Trophoblast cell (in vitro differentiated cells and primary cell): Measurements from ENCODE around the gene PGAM2.

Source experiments
- DNase-seq, 2 donors: peaks; one replicate each; pipeline ENCODE4 v3.0.0-alpha.2; 2016
- H2AFZ ChIP-seq: 2 replicates; pipeline ENCODE4 v1.6.1; 2013; ENCODE audit warnings: low read length, moderate library complexity, mild to moderate bottlenecking; ENCODE audit not compliant: insufficient read depth, poor library complexity
- H2AK5ac ChIP-seq: 2 replicates; pipeline ENCODE4 v1.6.1; 2013; ENCODE audit warnings: mild to moderate bottlenecking, low read length
- H2BK120ac ChIP-seq: 2 replicates; pipeline ENCODE4 v1.6.1; 2013; ENCODE audit warnings: low read length, mild to moderate bottlenecking, moderate library complexity; ENCODE audit not compliant: insufficient read depth, poor library complexity
- H2BK12ac ChIP-seq: 2 replicates; pipeline ENCODE4 v1.6.1; 2013; ENCODE audit warnings: mild to moderate bottlenecking, low read length, moderate library complexity
- H2BK5ac ChIP-seq: 2 replicates; pipeline ENCODE4 v1.6.1; 2013; ENCODE audit warnings: low read length, low read depth, moderate library complexity, mild to moderate bottlenecking; ENCODE audit not compliant: poor library complexity
- H3K14ac ChIP-seq: 2 replicates; pipeline ENCODE4 v1.6.1; 2013; ENCODE audit warnings: mild to moderate bottlenecking, low read length
- H3K18ac ChIP-seq: 2 replicates; pipeline ENCODE4 v1.6.1; 2013; ENCODE audit warnings: mild to moderate bottlenecking, low read length
- H3K23ac ChIP-seq: 2 replicates; pipeline ENCODE4 v1.6.1; 2013; ENCODE audit warnings: low read length
- H3K27ac ChIP-seq: 2 replicates; pipeline ENCODE4 v1.5.1; 2013; ENCODE audit warnings: low read depth, mild to moderate bottlenecking, inconsistent platforms, low read length, moderate library complexity
- H3K27me3 ChIP-seq: 2 replicates; pipeline ENCODE4 v1.6.1; 2013; ENCODE audit warnings: inconsistent platforms, mild to moderate bottlenecking, low read length, moderate library complexity; ENCODE audit not compliant: insufficient read depth
- H3K36me3 ChIP-seq, 2 experiments: 1 replicate in 1 of 2; 2 replicates in 1 of 2; pipeline ENCODE4 v1.6.1; 2013; ENCODE audit warnings: low read length in 2 of 2, mild to moderate bottlenecking in 2 of 2, moderate library complexity in 1 of 2; ENCODE audit not compliant: insufficient read depth in 2 of 2, control insufficient read depth in 1 of 2
- H3K4ac ChIP-seq: 2 replicates; pipeline ENCODE4 v1.6.1; 2013; ENCODE audit warnings: low read depth, mild to moderate bottlenecking, low read length, moderate library complexity
- H3K4me1 ChIP-seq, 2 experiments: 1 replicate in 1 of 2; 2 replicates in 1 of 2; pipeline ENCODE4 v1.6.1; 2013; ENCODE audit warnings: low read length in 2 of 2, mild to moderate bottlenecking in 2 of 2, moderate library complexity in 1 of 2; ENCODE audit not compliant: insufficient read depth in 2 of 2, control insufficient read depth in 1 of 2
- H3K4me2 ChIP-seq: 2 replicates; pipeline ENCODE4 v1.6.1; 2013; ENCODE audit warnings: inconsistent platforms, mild to moderate bottlenecking, low read length, moderate library complexity
- H3K4me3 ChIP-seq: 2 replicates; pipeline ENCODE4 v1.5.1; 2013; ENCODE audit warnings: mild to moderate bottlenecking, low read depth, low read length, inconsistent platforms
- H3K79me1 ChIP-seq: one replicate; pipeline ENCODE4 v1.6.1; 2013; ENCODE audit warnings: low read length
- H3K79me2 ChIP-seq: 2 replicates; pipeline ENCODE4 v1.6.1; 2013; ENCODE audit warnings: low read length, mild to moderate bottlenecking; ENCODE audit not compliant: control insufficient read depth, insufficient read depth, poor library complexity
- H3K9ac ChIP-seq: 2 replicates; pipeline ENCODE4 v1.6.1; 2013; ENCODE audit warnings: mild to moderate bottlenecking, low read length
- H3K9me3 ChIP-seq: 2 replicates; pipeline ENCODE4 v1.6.1; 2013; ENCODE audit warnings: low read depth, mild to moderate bottlenecking, control low read depth, inconsistent platforms, low read length; ENCODE audit not compliant: insufficient read depth
- H4K12ac ChIP-seq: 2 replicates; pipeline ENCODE4 v1.6.1; 2013; ENCODE audit warnings: low read depth, mild to moderate bottlenecking, low read length, moderate library complexity
- H4K8ac ChIP-seq: 2 replicates; pipeline ENCODE4 v1.6.1; 2013; ENCODE audit warnings: low read depth, mild to moderate bottlenecking, low read length, moderate library complexity
- H4K91ac ChIP-seq: one replicate; pipeline ENCODE4 v1.6.1; 2013; ENCODE audit warnings: low read depth, mild to moderate bottlenecking, low read length, moderate library complexity
- WGBS: extraction: QIAGEN DNeasy Blood & Tissue Kit; methylation state at CpG from one replicate; pipeline ENCODE4 v1.1.7; 2013; ENCODE audit warnings: missing lambda C conversion rate; ENCODE audit not compliant: insufficient read length, insufficient coverage; ENCODE audit errors: extremely low coverage; 5-methylcytosine and 5-hydroxymethylcytosine counted together

PGAM2 gene

DNA sequence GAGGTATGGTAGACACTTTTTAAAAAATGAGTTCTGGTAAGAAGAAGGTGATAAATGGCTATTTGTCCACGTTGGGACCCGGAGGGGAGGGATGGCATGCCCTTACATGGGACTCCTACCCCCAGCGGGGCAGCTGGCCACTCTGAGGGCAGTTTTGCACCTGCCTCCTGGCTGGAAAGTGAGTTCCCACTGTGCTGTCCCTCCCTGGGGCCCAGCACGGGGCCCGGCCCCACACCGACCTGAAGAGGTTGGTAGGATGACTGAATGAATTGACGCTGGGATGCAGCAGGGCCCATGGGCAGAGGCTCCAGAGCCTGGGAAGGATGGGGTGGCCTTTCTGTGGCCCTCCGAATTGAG is 38.2 kb upstream of the PGAM2 start:
- peaks cover 11% of the 10 kb centered on the region for H3K79me1 ChIP-seq
- peak overlapping the region; percentile 24 for H2AFZ ChIP-seq
- WGBS: no CpG with 5 or more reads among the region's 8 CpGs
- no peak overlapping the region for H2BK5ac ChIP-seq
- no peak overlapping the region for H3K4ac ChIP-seq
- peak overlapping the region; percentile 54 for H3K18ac ChIP-seq
- H2AK5ac ChIP-seq: no peak overlapping the region
- peak overlapping the region; percentile 47 for H3K4me2 ChIP-seq
- no peak overlapping the region for H3K23ac ChIP-seq
- no peak overlapping the region for H2BK120ac ChIP-seq
- H3K27me3 ChIP-seq: peaks cover 4% of the 10 kb centered on the region
- H4K91ac ChIP-seq: peak overlapping the region; percentile 56
- H4K8ac ChIP-seq: peak overlapping the region; percentile 60
- no peak overlapping the region for H2BK12ac ChIP-seq
- H3K9me3 ChIP-seq: peaks cover 1% of the 10 kb centered on the region
- no peaks in the 10 kb centered on the region for H3K79me2 ChIP-seq
- H3K27ac ChIP-seq: no peak overlapping the region
- H3K14ac ChIP-seq: no peak overlapping the region
- peaks cover 9 to 10% of the 10 kb centered on the region in 2 experiments for H3K4me1 ChIP-seq
- H3K4me3 ChIP-seq: peak overlapping the region; percentile 34
- peaks cover 15 to 17% of the 10 kb centered on the region in 2 experiments for H3K36me3 ChIP-seq
- peak overlapping the region; percentile 64 for H4K12ac ChIP-seq
- no peak overlapping the region for H3K9ac ChIP-seq
- no peak for DNase-seq

- DNase-seq: no peak
- Histone ChIP-seq H2BK5ac (no peak overlapping the region), H3K79me1 (peaks cover 11% of the 10 kb centered on the region), H3K36me3 (peaks cover 9 to 12% of the 10 kb centered on the region in 2 experiments), H3K18ac (no peak overlapping the region), H3K23ac (no peak overlapping the region), H3K4ac (no peak overlapping the region), H3K14ac (no peak overlapping the region), H2BK120ac (no peak overlapping the region), H4K91ac (no peak overlapping the region), H3K27me3 (peaks cover 4% of the 10 kb centered on the region), H3K9ac (no peak overlapping the region), H4K8ac (no peak overlapping the region), H4K12ac (no peak overlapping the region), H3K4me2 (no peak overlapping the region), H2BK12ac (no peak overlapping the region), H2AFZ (no peak overlapping the region), H2AK5ac (no peak overlapping the region), H3K4me1 (peaks cover 9 to 10% of the 10 kb centered on the region in 2 experiments), H3K9me3 (peaks cover 1% of the 10 kb centered on the region), H3K79me2 (no peaks in the 10 kb centered on the region), H3K27ac (no peak overlapping the region), H3K4me3 (no peak overlapping the region)
- no CpG with 5 or more reads among the region's 8 CpGs for WGBS
These were observed 37.6 kb upstream of the PGAM2 start for GRCh38 chr7:44102846-44103565.

GRCh38 chr7:44101966-44102845 is 36.8 kb upstream of the PGAM2 start:
- Histone ChIP-seq H3K23ac (no peak overlapping the region), H2BK5ac (no peak overlapping the region), H2BK12ac (no peak overlapping the region), H3K27me3 (peaks cover 4% of the 10 kb centered on the region), H2AFZ (no peak overlapping the region), H3K14ac (no peak overlapping the region), H3K4ac (no peak overlapping the region), H3K18ac (no peak overlapping the region), H2AK5ac (no peak overlapping the region), H4K8ac (no peak overlapping the region), H4K91ac (no peak overlapping the region), H3K4me3 (no peak overlapping the region), H3K4me2 (no peak overlapping the region), H3K27ac (no peak overlapping the region), H3K36me3 (peaks cover 5% of the 10 kb centered on the region in 2 experiments), H4K12ac (no peak overlapping the region), H3K79me1 (peaks cover 11% of the 10 kb centered on the region), H3K79me2 (no peaks in the 10 kb centered on the region), H2BK120ac (no peak overlapping the region), H3K9ac (no peak overlapping the region), H3K4me1 (peaks cover 9 to 10% of the 10 kb centered on the region in 2 experiments), H3K9me3 (peaks cover 1% of the 10 kb centered on the region)
- no CpG with 5 or more reads among the region's 14 CpGs for WGBS
- DNase-seq: no peak

- H3K23ac ChIP-seq: no peak overlapping the region
- H3K27ac ChIP-seq: no peak overlapping the region
- no CpG with 5 or more reads among the region's 3 CpGs for WGBS
- no peak for DNase-seq
- no peak overlapping the region for H3K4ac ChIP-seq
- H2AK5ac ChIP-seq: no peak overlapping the region
- H3K36me3 ChIP-seq: no peaks in the 10 kb centered on the region
- H4K91ac ChIP-seq: no peak overlapping the region
- H3K79me1 ChIP-seq: peaks cover 11% of the 10 kb centered on the region
- H3K9ac ChIP-seq: no peak overlapping the region
- H3K4me2 ChIP-seq: no peak overlapping the region
- no peak overlapping the region for H2BK12ac ChIP-seq
- peaks cover 1% of the 10 kb centered on the region for H3K9me3 ChIP-seq
- H3K79me2 ChIP-seq: no peaks in the 10 kb centered on the region
- H3K14ac ChIP-seq: no peak overlapping the region
- H3K18ac ChIP-seq: no peak overlapping the region
- H3K4me3 ChIP-seq: no peak overlapping the region
- H2AFZ ChIP-seq: no peak overlapping the region
- peaks cover 4% of the 10 kb centered on the region for H3K27me3 ChIP-seq
- peaks cover 9 to 10% of the 10 kb centered on the region in 2 experiments for H3K4me1 ChIP-seq
- H4K8ac ChIP-seq: no peak overlapping the region
- no peak overlapping the region for H2BK5ac ChIP-seq
- no peak overlapping the region for H2BK120ac ChIP-seq
- H4K12ac ChIP-seq: no peak overlapping the region
These were observed 36.1 kb upstream of the PGAM2 start for GRCh38 chr7:44101303-44101965.
